ENCODE data around the gene LMF1.

- TF ChIP-seq POLR2AphosphoS5 (IDR thresholded peaks at IDR 0.05) (no peak), CTCF (IDR thresholded peaks at IDR 0.05) (no peak)
Measured at GRCh38 chr16:995783-996182, 25.0 kb upstream of the LMF1 start.
